Measurements from ENCODE around the gene BPIFB1.

GRCh38 chr20:33290852-33291251 lies 7.8 kb downstream of the BPIFB1 start:
- TF ChIP-seq, protein P1, sequence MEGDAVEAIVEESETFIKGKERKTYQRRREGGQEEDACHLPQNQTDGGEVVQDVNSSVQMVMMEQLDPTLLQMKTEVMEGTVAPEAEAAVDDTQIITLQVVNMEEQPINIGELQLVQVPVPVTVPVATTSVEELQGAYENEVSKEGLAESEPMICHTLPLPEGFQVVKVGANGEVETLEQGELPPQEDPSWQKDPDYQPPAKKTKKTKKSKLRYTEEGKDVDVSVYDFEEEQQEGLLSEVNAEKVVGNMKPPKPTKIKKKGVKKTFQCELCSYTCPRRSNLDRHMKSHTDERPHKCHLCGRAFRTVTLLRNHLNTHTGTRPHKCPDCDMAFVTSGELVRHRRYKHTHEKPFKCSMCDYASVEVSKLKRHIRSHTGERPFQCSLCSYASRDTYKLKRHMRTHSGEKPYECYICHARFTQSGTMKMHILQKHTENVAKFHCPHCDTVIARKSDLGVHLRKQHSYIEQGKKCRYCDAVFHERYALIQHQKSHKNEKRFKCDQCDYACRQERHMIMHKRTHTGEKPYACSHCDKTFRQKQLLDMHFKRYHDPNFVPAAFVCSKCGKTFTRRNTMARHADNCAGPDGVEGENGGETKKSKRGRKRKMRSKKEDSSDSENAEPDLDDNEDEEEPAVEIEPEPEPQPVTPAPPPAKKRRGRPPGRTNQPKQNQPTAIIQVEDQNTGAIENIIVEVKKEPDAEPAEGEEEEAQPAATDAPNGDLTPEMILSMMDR (IDR thresholded peaks at IDR 0.05): no peak
- TF ChIP-seq EP300 (IDR thresholded peaks at IDR 0.05): no peak

All from suprapubic skin (tissue), 3 donors.